Measurements from ENCODE around the gene RAB13.
"Not testable (repeated sequence)": the region's sequence is repeated elsewhere in the genome, so short reads cannot be mapped to it uniquely, and the experiment has no call there.

RAB13 gene

DNA sequence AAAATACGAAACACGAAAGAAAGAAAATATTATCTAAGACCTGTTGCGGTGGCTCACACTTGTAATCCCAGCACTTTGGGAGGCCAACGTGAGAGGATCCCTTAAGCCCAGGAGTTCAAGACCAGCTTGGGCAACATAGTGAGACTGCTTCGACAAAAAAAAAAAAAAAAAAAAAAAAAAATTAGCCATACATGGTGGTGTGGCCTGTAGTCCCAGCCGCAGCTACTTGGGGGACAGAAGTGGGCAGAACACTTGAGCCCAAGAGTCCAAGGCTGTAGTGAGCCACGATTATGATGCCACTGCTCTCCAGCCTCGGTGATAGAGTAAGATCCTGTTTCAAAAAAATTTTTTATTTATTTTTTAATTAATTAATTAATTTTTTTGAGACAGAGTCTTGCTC lies 1.5 kb upstream of the RAB13 start:
- no peak for DNase-seq (ENCODE audit: low spot score)
- no peak overlapping the region for H3K27ac ChIP-seq
- H3K4me3 ChIP-seq: no peak overlapping the region
- TF ChIP-seq, protein P1, sequence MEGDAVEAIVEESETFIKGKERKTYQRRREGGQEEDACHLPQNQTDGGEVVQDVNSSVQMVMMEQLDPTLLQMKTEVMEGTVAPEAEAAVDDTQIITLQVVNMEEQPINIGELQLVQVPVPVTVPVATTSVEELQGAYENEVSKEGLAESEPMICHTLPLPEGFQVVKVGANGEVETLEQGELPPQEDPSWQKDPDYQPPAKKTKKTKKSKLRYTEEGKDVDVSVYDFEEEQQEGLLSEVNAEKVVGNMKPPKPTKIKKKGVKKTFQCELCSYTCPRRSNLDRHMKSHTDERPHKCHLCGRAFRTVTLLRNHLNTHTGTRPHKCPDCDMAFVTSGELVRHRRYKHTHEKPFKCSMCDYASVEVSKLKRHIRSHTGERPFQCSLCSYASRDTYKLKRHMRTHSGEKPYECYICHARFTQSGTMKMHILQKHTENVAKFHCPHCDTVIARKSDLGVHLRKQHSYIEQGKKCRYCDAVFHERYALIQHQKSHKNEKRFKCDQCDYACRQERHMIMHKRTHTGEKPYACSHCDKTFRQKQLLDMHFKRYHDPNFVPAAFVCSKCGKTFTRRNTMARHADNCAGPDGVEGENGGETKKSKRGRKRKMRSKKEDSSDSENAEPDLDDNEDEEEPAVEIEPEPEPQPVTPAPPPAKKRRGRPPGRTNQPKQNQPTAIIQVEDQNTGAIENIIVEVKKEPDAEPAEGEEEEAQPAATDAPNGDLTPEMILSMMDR (IDR thresholded peaks at IDR 0.05): no peak

DNA sequence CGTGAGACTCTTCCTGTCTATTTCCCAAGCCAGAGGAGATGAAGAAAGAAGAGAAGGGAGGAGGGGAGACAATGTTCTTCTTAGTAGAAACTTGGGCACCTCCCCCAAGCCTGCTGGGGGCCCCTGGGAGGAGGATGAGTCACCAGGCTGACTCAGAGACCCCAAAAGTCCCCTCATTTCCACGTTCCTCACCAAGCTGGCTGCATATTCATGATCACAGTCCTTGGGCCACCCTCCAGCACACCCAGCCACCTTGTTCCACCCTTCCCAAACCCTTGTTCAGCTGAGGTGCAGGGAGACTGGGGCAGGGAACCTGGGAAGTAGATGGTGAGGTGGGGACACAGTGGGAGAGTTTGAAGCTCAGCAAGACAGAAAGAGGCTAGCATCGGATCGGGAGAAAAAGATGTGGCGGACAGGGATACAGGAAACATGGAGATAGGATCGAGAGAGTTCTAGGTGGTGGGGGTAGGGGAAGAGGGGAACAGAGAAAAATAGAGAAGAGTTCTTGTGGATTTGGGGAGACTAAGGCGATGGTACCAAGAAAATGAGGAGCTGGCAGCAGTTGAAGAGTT lies 712 bp downstream of the RAB13 start:
- DNase-seq (ENCODE audit: low spot score): peak; percentile 86
- TF ChIP-seq, protein P1 (IDR thresholded peaks at IDR 0.05): no peak
- Histone ChIP-seq H3K4me3 (peak overlapping the region; percentile 83), H3K27ac (peak overlapping the region; percentile 86 to 90)

DNA sequence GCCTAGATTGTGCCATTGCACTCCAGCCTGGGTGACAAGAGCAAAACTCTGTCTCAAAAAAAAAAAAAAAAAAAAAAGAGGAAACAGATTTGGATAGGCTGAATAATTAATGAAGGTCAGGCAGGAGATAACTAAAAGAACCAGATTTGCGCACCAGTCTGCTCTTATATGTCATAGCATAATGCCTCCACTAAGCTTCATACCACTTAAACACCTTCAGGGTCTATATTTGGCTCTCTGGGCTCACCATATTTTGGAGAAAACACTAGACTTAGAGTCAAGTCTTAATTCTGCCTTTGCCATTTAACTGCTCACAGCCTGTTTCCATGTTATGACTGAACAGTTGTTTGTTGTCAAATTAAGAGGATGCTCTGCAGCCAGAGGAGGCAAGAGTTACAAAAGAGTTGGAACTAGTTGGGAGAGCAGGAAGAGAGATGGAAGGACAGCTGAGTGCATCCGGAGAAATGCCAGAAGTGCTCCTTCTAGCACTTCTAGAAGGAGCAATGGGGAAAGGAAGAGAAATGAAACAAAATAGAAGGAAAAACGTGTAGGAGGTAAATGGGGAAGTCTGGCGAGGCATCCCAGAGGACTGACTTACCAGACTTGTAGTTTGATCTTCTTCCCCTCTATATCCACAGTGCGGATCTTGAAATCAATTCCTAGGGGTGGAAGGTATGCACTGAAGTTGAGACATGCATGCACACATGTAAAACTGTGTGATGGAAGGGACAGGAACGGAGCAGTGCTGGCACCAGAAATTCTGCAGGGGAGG lies 1.8 kb downstream of the RAB13 start:
- peak overlapping the region in 1 of 2 donors; percentile 90 for H3K27ac ChIP-seq
- no peak for DNase-seq (ENCODE audit: low spot score)
- TF ChIP-seq, protein P1 (IDR thresholded peaks at IDR 0.05): no peak
- H3K4me3 ChIP-seq: peak overlapping the region; percentile 83

DNA sequence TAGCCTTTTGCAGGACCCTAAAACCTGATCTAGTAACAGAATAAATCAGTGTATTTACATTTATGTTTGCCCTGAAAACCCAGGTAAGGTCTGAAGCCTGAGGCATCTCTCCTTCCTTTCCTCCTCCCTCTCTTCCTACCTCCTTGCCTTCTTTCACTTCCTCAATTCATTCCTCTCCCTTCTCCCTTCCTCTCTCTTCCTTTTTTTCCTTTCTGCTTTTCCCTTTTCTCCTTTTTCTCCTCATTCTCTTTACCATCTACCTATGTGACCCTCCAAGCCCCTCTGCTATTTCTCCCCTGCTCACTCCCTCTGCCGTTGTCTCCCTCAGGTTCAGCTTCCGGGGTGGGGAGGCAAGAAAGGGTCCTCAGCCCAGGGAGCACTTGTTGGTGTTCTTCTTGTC lies 4.4 kb downstream of the RAB13 start:
- H3K4me3 ChIP-seq; DNase-seq (ENCODE audit: low spot score); H3K27ac ChIP-seq: not testable (repeated sequence)

DNA sequence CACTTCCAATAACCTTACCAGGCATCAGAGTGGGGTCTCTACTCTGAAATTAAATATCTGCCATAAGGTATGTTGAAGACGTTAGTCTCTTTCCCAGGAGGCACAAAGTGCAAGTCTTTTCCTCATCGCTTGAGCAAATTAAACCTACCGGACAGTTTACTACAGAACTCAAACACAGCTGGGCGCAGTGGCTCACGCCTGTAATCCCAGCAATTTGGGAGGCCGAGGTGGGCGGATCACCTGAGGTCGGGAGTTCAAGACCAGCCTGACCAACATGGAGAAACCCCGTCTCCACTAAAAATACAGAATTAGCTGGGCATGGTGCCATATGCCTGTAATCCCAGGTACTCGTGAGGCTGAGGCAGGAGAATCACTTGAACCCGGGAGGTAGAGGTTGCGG lies 7.0 kb downstream of the RAB13 start:
- DNase-seq (ENCODE audit: low spot score); H3K4me3 ChIP-seq; H3K27ac ChIP-seq: not testable (repeated sequence)

DNA sequence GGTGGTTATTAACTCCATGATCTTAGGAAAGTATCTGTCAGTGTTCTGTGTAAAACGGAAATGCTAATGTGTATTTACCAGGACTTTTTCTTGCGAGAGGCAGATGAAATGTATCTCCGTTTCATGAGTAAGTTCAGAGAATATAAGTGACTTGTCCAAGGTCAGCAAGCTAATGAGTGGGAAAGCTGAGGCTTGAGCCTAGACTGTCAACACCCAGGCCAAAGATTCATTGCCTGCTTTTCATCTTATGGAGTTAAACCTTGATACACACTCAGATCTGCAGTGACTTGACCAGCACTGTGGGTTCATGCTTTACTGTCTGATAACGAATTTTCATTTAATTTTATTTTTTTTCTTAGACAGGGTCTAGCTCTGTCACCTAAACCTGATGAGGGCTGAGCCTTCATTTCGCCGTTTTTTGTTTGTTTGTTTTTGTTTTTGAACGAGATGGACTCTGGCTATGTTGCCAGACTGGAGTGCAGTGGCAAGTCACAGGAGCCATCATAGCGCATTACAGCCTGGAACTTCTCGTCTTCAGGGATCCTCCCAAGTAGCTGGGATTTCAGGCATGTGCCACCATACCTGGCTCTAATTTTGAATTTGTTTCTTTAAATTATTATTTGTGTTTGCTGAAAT lies 7.7 kb downstream of the RAB13 start:
- Histone ChIP-seq H3K4me3 (peak overlapping the region; percentile 91), H3K27ac (peak overlapping the region; percentile 95 to 97)
- no peak for DNase-seq (ENCODE audit: low spot score)
- TF ChIP-seq, protein P1 (IDR thresholded peaks at IDR 0.05): no peak

DNA sequence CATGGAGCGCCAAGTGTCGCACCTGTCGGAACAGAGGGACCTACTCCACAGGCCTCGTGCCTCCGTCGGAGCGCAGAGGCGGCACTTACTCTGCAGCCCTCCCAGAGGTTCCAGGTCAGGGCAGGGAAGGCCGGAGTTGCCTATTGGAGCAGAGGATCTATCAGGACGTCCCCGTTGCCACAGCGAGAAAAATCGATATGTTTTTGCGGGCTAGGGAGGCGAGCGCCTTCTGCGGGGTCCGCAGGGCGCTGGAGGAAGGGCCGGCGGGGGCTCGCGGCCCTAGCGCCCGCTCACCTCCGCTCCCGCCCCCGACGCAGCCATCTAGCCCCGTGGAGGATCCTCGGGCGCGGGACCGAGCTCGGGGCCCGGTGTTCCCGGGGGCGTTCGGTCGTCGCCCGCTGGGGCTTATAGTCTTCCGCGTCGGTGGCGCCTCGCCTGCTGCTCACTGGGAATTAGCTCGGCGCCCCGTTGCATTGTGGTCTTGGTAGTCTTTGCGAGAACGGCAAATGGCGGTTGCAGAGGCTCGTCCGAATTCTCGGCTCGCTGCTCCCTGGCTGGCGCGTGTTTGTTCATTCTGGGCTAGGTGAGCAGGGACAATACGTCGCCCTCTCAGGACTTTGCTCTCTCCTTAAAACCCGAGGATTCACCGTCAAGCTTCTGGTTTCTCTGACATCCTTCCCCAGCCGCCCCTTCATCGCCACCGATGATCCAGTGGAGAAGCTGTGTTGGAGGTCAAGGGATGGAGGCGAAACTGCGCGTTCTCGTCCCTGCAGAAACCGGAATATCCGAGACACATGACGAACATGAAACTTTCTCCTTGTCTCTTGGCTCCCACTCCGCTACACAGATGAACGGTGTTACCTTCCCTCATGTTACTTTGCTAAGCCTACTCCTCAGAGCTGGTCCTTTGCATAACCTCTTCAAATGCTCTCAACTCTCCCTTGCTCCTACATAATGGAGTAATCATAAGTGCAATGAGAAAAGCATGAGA lies 8.6 kb downstream of the RAB13 start, which contains the start of gene JTB:
JTB (minus strand) TSS at position 425 of the 991 bp plus-strand sequence; CDS start at position 3, 422 bp downstream.
- Histone ChIP-seq H3K27ac (peak within 1 kb of the TSS; percentile 95 to 97), H3K4me3 (peak within 1 kb of the TSS; percentile 91)
- peak; percentile 89 for DNase-seq (ENCODE audit: low spot score)
- TF ChIP-seq, protein P1 (IDR thresholded peaks at IDR 0.05): no peak

All from coronary artery (tissue), 2 donors.